ENCODE results near the gene GADD45A.

GADD45A gene

GRCh38 chr1:67690018-67690363, 5.0 kb downstream of the GADD45A start:
- no peaks in the 10 kb centered on the region; the same call in 1 of the 2 replicates for H3K36me3 ChIP-seq (replicated peaks; ENCODE audit: insufficient read depth, low read length)
- no peaks in the 10 kb centered on the region for H3K27me3 ChIP-seq (replicated peaks; ENCODE audit: insufficient read depth, low read length)
- H3K4me1 ChIP-seq (ENCODE audit: low read length): peaks cover 5% of the 10 kb centered on the region; the same call in 1 of the 2 replicates
- H2AFZ ChIP-seq (ENCODE audit: low read length): no peak overlapping the region
- H3K4me3 ChIP-seq (ENCODE audit: low read length): no peak overlapping the region
- no peak overlapping the region for H3K4me2 ChIP-seq (ENCODE audit: low read depth, low read length)
- TF ChIP-seq EZH2 (optimal IDR thresholded peaks at IDR 0.05; ENCODE audit: low read depth, low read length): no peak
- TF ChIP-seq EZH2phosphoT487 (IDR thresholded peaks at IDR 0.05; ENCODE audit: low read length): no peak
- TF ChIP-seq CTCF (IDR thresholded peaks at IDR 0.05; ENCODE audit: low read length): no peak
- peaks cover 26% of the 10 kb centered on the region for H3K79me2 ChIP-seq (ENCODE audit: low read length)
- DNase-seq: no peak
- no peaks in the 10 kb centered on the region for H3K9me3 ChIP-seq (replicated peaks; ENCODE audit: insufficient read depth, low read length)
- H4K20me1 ChIP-seq (ENCODE audit: insufficient read depth, low read length): no peaks in the 10 kb centered on the region
- no peak overlapping the region for H3K27ac ChIP-seq (ENCODE audit: low read length)
- H3K9ac ChIP-seq (ENCODE audit: low read length): no peak overlapping the region
- no peaks in the 10 kb centered on the region for H3K9me2 ChIP-seq (replicated peaks; ENCODE audit: insufficient read depth, low read length)
- peaks cover 31% of the 10 kb centered on the region for H3F3A ChIP-seq (ENCODE audit: insufficient read depth, low read length)

- Histone ChIP-seq H3K79me2 (ENCODE audit: low read length) (peaks cover 24% of the 10 kb centered on the region), H3K4me2 (ENCODE audit: low read depth, low read length) (no peak overlapping the region), H3K27ac (ENCODE audit: low read length) (no peak overlapping the region)
Measured at GRCh38 chr1:67690411-67690810, 5.4 kb downstream of the GADD45A start.

GRCh38 chr1:67691712-67692111, 6.7 kb downstream of the GADD45A start:
- DNase-seq: no peak
- H3K4me3 ChIP-seq (ENCODE audit: low read length): no peak overlapping the region
- H3F3A ChIP-seq (ENCODE audit: insufficient read depth, low read length): peaks cover 16% of the 10 kb centered on the region
- H4K20me1 ChIP-seq (ENCODE audit: insufficient read depth, low read length): no peaks in the 10 kb centered on the region
- peaks cover 5% of the 10 kb centered on the region; the same call in 1 of the 2 replicates for H3K4me1 ChIP-seq (ENCODE audit: low read length)
- no peak for TF ChIP-seq EZH2 (optimal IDR thresholded peaks at IDR 0.05; ENCODE audit: low read depth, low read length)
- TF ChIP-seq EZH2phosphoT487 (IDR thresholded peaks at IDR 0.05; ENCODE audit: low read length): no peak
- TF ChIP-seq CTCF (IDR thresholded peaks at IDR 0.05; ENCODE audit: low read length): no peak
- H3K4me2 ChIP-seq (ENCODE audit: low read depth, low read length): no peak overlapping the region
- no peak overlapping the region for H2AFZ ChIP-seq (ENCODE audit: low read length)
- H3K27me3 ChIP-seq (replicated peaks; ENCODE audit: insufficient read depth, low read length): no peaks in the 10 kb centered on the region
- no peaks in the 10 kb centered on the region for H3K9me3 ChIP-seq (replicated peaks; ENCODE audit: insufficient read depth, low read length)
- H3K9me2 ChIP-seq (replicated peaks; ENCODE audit: insufficient read depth, low read length): no peaks in the 10 kb centered on the region
- H3K36me3 ChIP-seq (replicated peaks; ENCODE audit: insufficient read depth, low read length): no peaks in the 10 kb centered on the region; the same call in 1 of the 2 replicates
- H3K79me2 ChIP-seq (ENCODE audit: low read length): peaks cover 11% of the 10 kb centered on the region
- H3K9ac ChIP-seq (ENCODE audit: low read length): no peak overlapping the region
- H3K27ac ChIP-seq (ENCODE audit: low read length): no peak overlapping the region

More at GRCh38 chr1:67690411-67690810, 5.4 kb downstream of the GADD45A start:
- TF ChIP-seq EZH2 (optimal IDR thresholded peaks at IDR 0.05; ENCODE audit: low read depth, low read length) (no peak), CTCF (IDR thresholded peaks at IDR 0.05; ENCODE audit: low read length) (no peak), EZH2phosphoT487 (IDR thresholded peaks at IDR 0.05; ENCODE audit: low read length) (no peak)
- Histone ChIP-seq H3K9ac (ENCODE audit: low read length) (no peak overlapping the region), H2AFZ (ENCODE audit: low read length) (no peak overlapping the region), H3K4me1 (ENCODE audit: low read length) (peaks cover 5% of the 10 kb centered on the region; the same call in 1 of the 2 replicates), H3K4me3 (ENCODE audit: low read length) (no peak overlapping the region), H3K36me3 (replicated peaks; ENCODE audit: insufficient read depth, low read length) (no peaks in the 10 kb centered on the region; the same call in 1 of the 2 replicates), H3K27me3 (replicated peaks; ENCODE audit: insufficient read depth, low read length) (no peaks in the 10 kb centered on the region), H3K9me3 (replicated peaks; ENCODE audit: insufficient read depth, low read length) (no peaks in the 10 kb centered on the region), H4K20me1 (ENCODE audit: insufficient read depth, low read length) (no peaks in the 10 kb centered on the region), H3F3A (ENCODE audit: insufficient read depth, low read length) (peaks cover 29% of the 10 kb centered on the region), H3K9me2 (replicated peaks; ENCODE audit: insufficient read depth, low read length) (no peaks in the 10 kb centered on the region)
- DNase-seq: no peak
